Panc1 (cell line): Measurements from ENCODE around the gene MAP2K5. TPM values are rescaled to one million over a fixed set of nuclear protein-coding genes. Genes with fewer than 3 reads are reported as not detected.

Source experiments
- ATAC-seq: fragments of 200-7000 bp; cut with Tn5 transposase; 2 replicates; pipeline ENCODE4 v1.9.1; 2020; ENCODE audit warnings: mild to moderate bottlenecking, moderate library complexity
- BruUV-seq: library from RNA; stranded (reverse); fragments of 400-500 nt; replicated peaks from 2 replicates; lab custom pipeline; 2021; lab: Mats Ljungman, UMichigan
- CTCF ChIA-PET: fragments of 300-600 bp; sonication (Branson Sonifier 250); formaldehyde crosslinking; loops from one replicate; lab custom pipeline; 2022; ENCODE audit warnings: antibody characterized with exemption; lab: Charles Lee
- POLR2A ChIA-PET: fragments of 300-600 bp; sonication (Branson Sonifier 250); formaldehyde crosslinking; loops from one replicate; lab custom pipeline; 2022; ENCODE audit warnings: antibody characterized with exemption; lab: Charles Lee
- DNase-seq: peaks from one replicate; pipeline ENCODE4 v3.0.0-alpha.2; 2010; ENCODE audit warnings: low read depth, low spot score
- H3K27ac ChIP-seq: 2 replicates; pipeline ENCODE4 v1.5.1; 2011; ENCODE audit warnings: mild to moderate bottlenecking, low read length, inconsistent platforms
- H3K27me3 ChIP-seq: fragments of 200-500 bp; sonication (Bioruptor generic); 2 replicates; pipeline ENCODE4 v1.6.0; 2014; ENCODE audit warnings: low read length, inconsistent platforms; ENCODE audit not compliant: control insufficient read depth, insufficient read depth
- H3K36me3 ChIP-seq: fragments of 200-500 bp; sonication (Bioruptor generic); 2 replicates; pipeline ENCODE4 v1.5.1; 2014; ENCODE audit warnings: inconsistent platforms, mild to moderate bottlenecking, low read length, moderate library complexity; ENCODE audit not compliant: control insufficient read depth, insufficient read depth
- H3K4me1 ChIP-seq: 2 replicates; pipeline ENCODE4 v1.5.1; 2011; ENCODE audit warnings: inconsistent platforms, mild to moderate bottlenecking, low read length, moderate library complexity; ENCODE audit not compliant: control insufficient read depth, insufficient read depth
- H3K4me3 ChIP-seq, 2 experiments: 2 replicates each; pipeline ENCODE4 v1.5.1; 2011 to 2012; ENCODE audit warnings: low read depth in 2 of 2, low read length in 2 of 2, mild to moderate bottlenecking in 2 of 2, inconsistent platforms in 1 of 2, moderate library complexity in 1 of 2
- H3K9me3 ChIP-seq: fragments of 200-500 bp; sonication (Bioruptor generic); 2 replicates; pipeline ENCODE4 v1.5.1; 2014; ENCODE audit warnings: low read depth, mild to moderate bottlenecking, inconsistent platforms, low read length, moderate library complexity; ENCODE audit not compliant: control insufficient read depth, insufficient read depth
- POLR2AphosphoS5 ChIP-seq: IDR thresholded peaks from 2 replicates; pipeline ENCODE4 v1.6.1; 2012; ENCODE audit warnings: mild to moderate bottlenecking, low read depth, low read length, moderate library complexity
- SIN3A ChIP-seq: IDR thresholded peaks from 2 replicates; pipeline ENCODE4 v1.6.1; 2012; ENCODE audit warnings: low read depth, mild to moderate bottlenecking, low read length, moderate library complexity, borderline replicate concordance; ENCODE audit not compliant: insufficient read depth
- TCF7L2 ChIP-seq: IDR thresholded peaks from 2 replicates; pipeline ENCODE4 v1.6.1; 2011; ENCODE audit warnings: mild to moderate bottlenecking, low read depth, low read length, inconsistent platforms
- in situ Hi-C: cut with HindIII; loops from 2 replicates; pipeline ENCODE4 v1.10.0; 2016; ENCODE audit warnings: low sequenced_read_pairs, low pct_unique_long_range_greater_than_20kb
- intact Hi-C: fragments of 100-400 bp; cut with micrococcal nuclease; formaldehyde crosslinking; loops from one replicate; pipeline ENCODE4 v1.10.0; 2022; ENCODE audit not compliant: unreplicated experiment
- total RNA-seq: library from RNA; stranded (reverse); gene quantifications from one replicate; pipeline ENCODE4 v1.2.1, GENCODE V29; 2021; ENCODE audit not compliant: unreplicated experiment
- TF ChIP-seq, protein P1 (sequence below): fragments of 450-650 bp; IDR thresholded peaks from 2 replicates; pipeline ENCODE4 v1.5.1; 2017; ENCODE audit warnings: mild to moderate bottlenecking
- TF ChIP-seq, protein P2 (sequence below), 2 experiments: IDR thresholded peaks; 2 replicates each; pipeline ENCODE4 v1.6.1; 2011 to 2012; ENCODE audit warnings: low read depth in 2 of 2, control low read depth in 1 of 2, low read length in 1 of 2, mild to moderate bottlenecking in 1 of 2, moderate library complexity in 1 of 2; ENCODE audit not compliant: insufficient read depth in 1 of 2

The MAP2K5 gene
- total RNA-seq, 1 experiment from 2014 or later: 18.3 TPM

DNA sequence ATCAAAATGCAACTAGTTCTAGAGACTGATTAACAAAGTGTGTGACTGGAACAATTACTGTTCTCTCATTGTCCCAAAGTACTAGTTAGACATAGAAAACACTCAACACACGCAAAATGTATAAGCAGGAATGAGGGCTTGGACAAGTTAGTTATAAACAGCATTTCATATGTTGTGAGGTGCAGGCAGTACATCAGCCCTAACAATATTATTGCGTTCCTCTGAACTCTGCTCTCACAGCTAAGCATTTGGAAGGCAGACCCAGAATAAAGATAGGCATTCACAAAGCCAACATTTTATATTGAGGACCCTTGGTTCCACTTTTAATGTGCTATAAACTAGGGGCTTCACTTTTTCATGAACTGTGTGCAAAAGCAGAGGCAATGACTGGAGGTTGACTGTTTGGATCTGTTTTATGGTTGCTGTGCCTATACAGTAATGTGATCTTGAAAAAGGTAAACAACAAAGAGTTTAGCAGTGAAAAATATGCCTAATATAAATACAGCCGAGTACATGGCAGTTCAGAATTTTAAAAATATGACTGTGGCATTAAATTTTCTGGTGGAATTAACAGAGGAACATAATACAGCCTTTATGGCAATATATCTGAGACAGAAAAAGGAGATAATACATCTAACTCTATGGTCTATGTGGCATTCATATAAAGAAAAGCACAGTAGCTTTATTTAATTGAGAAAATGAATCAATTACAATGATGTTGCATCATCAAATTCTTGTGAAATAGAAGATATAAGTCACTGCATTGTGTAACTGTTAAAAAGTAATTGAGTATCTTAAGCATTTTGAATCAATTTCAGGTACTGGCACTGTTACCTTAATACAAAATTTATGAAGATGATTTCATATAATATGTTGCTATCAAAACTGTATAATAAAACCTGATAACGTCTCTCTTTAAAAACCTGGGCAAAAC, 202.8 kb downstream of the MAP2K5 start:
- in situ Hi-C loops: no loop called here
- no peaks in the 10 kb centered on the region for H3K4me1 ChIP-seq
- POLR2A ChIA-PET: interaction anchor here (0.6 kb wide), 1 partner anchor 17 kb away, joined by 4 read pairs; no protein-coding TSS in a partner anchor
- TF ChIP-seq SIN3A (no peak), POLR2AphosphoS5 (no peak), TCF7L2 (no peak)
- TF ChIP-seq, protein P1, sequence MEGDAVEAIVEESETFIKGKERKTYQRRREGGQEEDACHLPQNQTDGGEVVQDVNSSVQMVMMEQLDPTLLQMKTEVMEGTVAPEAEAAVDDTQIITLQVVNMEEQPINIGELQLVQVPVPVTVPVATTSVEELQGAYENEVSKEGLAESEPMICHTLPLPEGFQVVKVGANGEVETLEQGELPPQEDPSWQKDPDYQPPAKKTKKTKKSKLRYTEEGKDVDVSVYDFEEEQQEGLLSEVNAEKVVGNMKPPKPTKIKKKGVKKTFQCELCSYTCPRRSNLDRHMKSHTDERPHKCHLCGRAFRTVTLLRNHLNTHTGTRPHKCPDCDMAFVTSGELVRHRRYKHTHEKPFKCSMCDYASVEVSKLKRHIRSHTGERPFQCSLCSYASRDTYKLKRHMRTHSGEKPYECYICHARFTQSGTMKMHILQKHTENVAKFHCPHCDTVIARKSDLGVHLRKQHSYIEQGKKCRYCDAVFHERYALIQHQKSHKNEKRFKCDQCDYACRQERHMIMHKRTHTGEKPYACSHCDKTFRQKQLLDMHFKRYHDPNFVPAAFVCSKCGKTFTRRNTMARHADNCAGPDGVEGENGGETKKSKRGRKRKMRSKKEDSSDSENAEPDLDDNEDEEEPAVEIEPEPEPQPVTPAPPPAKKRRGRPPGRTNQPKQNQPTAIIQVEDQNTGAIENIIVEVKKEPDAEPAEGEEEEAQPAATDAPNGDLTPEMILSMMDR: no peak
- TF ChIP-seq, protein P2, sequence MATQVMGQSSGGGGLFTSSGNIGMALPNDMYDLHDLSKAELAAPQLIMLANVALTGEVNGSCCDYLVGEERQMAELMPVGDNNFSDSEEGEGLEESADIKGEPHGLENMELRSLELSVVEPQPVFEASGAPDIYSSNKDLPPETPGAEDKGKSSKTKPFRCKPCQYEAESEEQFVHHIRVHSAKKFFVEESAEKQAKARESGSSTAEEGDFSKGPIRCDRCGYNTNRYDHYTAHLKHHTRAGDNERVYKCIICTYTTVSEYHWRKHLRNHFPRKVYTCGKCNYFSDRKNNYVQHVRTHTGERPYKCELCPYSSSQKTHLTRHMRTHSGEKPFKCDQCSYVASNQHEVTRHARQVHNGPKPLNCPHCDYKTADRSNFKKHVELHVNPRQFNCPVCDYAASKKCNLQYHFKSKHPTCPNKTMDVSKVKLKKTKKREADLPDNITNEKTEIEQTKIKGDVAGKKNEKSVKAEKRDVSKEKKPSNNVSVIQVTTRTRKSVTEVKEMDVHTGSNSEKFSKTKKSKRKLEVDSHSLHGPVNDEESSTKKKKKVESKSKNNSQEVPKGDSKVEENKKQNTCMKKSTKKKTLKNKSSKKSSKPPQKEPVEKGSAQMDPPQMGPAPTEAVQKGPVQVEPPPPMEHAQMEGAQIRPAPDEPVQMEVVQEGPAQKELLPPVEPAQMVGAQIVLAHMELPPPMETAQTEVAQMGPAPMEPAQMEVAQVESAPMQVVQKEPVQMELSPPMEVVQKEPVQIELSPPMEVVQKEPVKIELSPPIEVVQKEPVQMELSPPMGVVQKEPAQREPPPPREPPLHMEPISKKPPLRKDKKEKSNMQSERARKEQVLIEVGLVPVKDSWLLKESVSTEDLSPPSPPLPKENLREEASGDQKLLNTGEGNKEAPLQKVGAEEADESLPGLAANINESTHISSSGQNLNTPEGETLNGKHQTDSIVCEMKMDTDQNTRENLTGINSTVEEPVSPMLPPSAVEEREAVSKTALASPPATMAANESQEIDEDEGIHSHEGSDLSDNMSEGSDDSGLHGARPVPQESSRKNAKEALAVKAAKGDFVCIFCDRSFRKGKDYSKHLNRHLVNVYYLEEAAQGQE (IDR thresholded peaks at IDR 0.05; ENCODE audit: insufficient read depth in 1 of 2, low read depth in 2 of 2, low read length in 1 of 2): no peak
- H3K27me3 ChIP-seq: no peaks in the 10 kb centered on the region
- H3K36me3 ChIP-seq: no peaks in the 10 kb centered on the region
- DNase-seq (no peak), ATAC-seq (no peak)
- no peak overlapping the region for H3K27ac ChIP-seq
- no peaks in the 10 kb centered on the region for H3K9me3 ChIP-seq
- CTCF ChIA-PET: no interaction called here
- no TSS peak for BruUV-seq
- no peak overlapping the region for H3K4me3 ChIP-seq
- intact Hi-C loops: no loop called here

DNA sequence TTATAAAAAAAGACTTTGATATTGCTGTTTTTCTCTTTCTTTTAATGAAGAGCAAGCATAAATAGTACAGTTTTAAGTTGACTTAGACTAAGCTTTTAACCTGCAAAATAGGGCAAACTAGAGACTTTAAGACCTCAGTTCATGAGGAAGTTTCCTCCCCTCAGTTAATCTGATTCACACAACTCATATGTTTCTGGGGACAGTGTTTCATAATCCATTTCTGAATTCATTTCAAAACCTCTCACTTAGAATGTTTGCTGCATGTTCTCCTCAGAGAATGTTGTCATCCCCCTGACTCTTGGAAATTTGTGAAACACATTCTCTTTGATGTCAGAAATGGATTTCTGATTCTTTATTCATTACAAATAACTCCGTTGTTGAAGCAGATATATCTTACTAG, 203.5 kb downstream of the MAP2K5 start:
- ChIA-PET CTCF (no interaction called here), POLR2A (no interaction called here)
- Histone ChIP-seq H3K27me3 (no peaks in the 10 kb centered on the region), H3K9me3 (no peaks in the 10 kb centered on the region), H3K4me3 (no peak overlapping the region), H3K36me3 (no peaks in the 10 kb centered on the region), H3K4me1 (no peaks in the 10 kb centered on the region), H3K27ac (no peak overlapping the region)
- intact Hi-C loops (no loop called here), in situ Hi-C loops (no loop called here)
- TF ChIP-seq TCF7L2 (no peak), POLR2AphosphoS5 (no peak)
- no peak for DNase-seq
- no TSS peak for BruUV-seq
- ATAC-seq: no peak

DNA sequence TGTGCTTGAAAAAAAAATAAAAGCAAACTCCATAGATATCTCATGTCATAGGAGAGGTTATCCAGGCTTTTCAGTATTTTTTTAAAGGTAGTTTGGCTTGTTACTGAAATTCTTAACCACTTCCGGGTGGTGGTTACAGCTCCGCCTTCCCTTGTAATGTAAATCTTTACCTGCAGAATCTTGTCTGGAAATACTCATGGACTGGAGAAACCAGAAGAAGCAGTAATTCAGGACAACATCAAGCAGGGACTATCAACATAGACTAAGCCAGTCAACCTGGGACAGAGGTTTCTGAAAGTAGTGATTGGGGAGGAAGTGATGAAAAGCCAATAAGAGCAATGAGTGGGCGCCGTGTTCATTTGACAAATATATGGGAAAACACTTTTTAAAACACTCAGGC, 203.9 kb downstream of the MAP2K5 start:
- H3K9me3 ChIP-seq: no peaks in the 10 kb centered on the region
- no peaks in the 10 kb centered on the region for H3K36me3 ChIP-seq
- H3K27me3 ChIP-seq: no peaks in the 10 kb centered on the region
- intact Hi-C loops (no loop called here), in situ Hi-C loops (no loop called here)
- CTCF ChIA-PET: no interaction called here
- BruUV-seq: no TSS peak
- POLR2A ChIA-PET: no interaction called here
- TF ChIP-seq POLR2AphosphoS5: no peak
- TF ChIP-seq, protein P1: no peak
- TF ChIP-seq, protein P2 (IDR thresholded peaks at IDR 0.05; ENCODE audit: insufficient read depth in 1 of 2, low read depth in 2 of 2, low read length in 1 of 2): no peak
- TF ChIP-seq TCF7L2: no peak
- no peak for TF ChIP-seq SIN3A
- ATAC-seq: no peak
- no peak overlapping the region for H3K4me3 ChIP-seq
- DNase-seq: no peak
- no peaks in the 10 kb centered on the region for H3K4me1 ChIP-seq
- no peak overlapping the region for H3K27ac ChIP-seq
